HEK293 (cell line): ENCODE results near the gene SPATA1.

Experiments used
- CTCF ChIA-PET: fragments of 350-600 bp; formaldehyde crosslinking; extraction: SDS; loops from one replicate; lab custom pipeline; 2021; ENCODE audit warnings: antibody characterized with exemption; lab: Yijun Ruan, JAX
- POLR2A ChIA-PET: fragments of 300-600 bp; formaldehyde crosslinking; extraction: SDS; loops from one replicate; lab custom pipeline; 2020; ENCODE audit warnings: antibody characterized with exemption, inconsistent platforms; lab: Yijun Ruan, JAX
- H3K27ac ChIP-seq: fragments of 200-500 bp; sonication (Bioruptor generic); 2 replicates; pipeline ENCODE4 v1.5.1; 2014; ENCODE audit warnings: low read depth, low read length, control low read depth, inconsistent platforms; ENCODE audit errors: extremely low read depth
- H3K36me3 ChIP-seq, 2 experiments: fragments of 200-500 bp in 1 of 2; sonication (Bioruptor generic) in 1 of 2; 1 replicate in 1 of 2; 2 replicates in 1 of 2; pipeline ENCODE4 v1.5.1; 2014 to 2017; ENCODE audit warnings: inconsistent platforms in 2 of 2, low read length in 2 of 2; ENCODE audit not compliant: control insufficient read depth in 2 of 2, insufficient read depth in 1 of 2
- H3K4me1 ChIP-seq: fragments of 200-500 bp; sonication (Bioruptor generic); 2 replicates; pipeline ENCODE4 v1.5.1; 2014; ENCODE audit warnings: mild to moderate bottlenecking, low read length, inconsistent platforms; ENCODE audit not compliant: control insufficient read depth, insufficient read depth
- H3K4me3 ChIP-seq: 2 replicates; pipeline ENCODE4 v1.5.1; 2011; ENCODE audit warnings: low read depth, mild to moderate bottlenecking, control low read depth, low read length, moderate library complexity
- H3K9me3 ChIP-seq: fragments of 200-500 bp; sonication (Bioruptor generic); 2 replicates; pipeline ENCODE4 v1.5.1; 2014; ENCODE audit warnings: low read depth, low read length, inconsistent platforms; ENCODE audit not compliant: control insufficient read depth, insufficient read depth
- GFI1B ChIP-seq: fragments of 450-650 bp; formaldehyde crosslinking; IDR thresholded peaks from 2 replicates; pipeline ENCODE4 v1.5.1; 2016; ENCODE audit warnings: missing biosample characterization, missing genetic modification characterization
- GLIS1 ChIP-seq: fragments of 450-650 bp; formaldehyde crosslinking; IDR thresholded peaks from 2 replicates; pipeline ENCODE4 v1.5.1; 2016; ENCODE audit warnings: missing biosample characterization, missing genetic modification characterization
- GLIS2 ChIP-seq: fragments of 450-650 bp; formaldehyde crosslinking; IDR thresholded peaks from 2 replicates; pipeline ENCODE4 v1.5.1; 2016; ENCODE audit warnings: missing biosample characterization, missing genetic modification characterization
- KLF16 ChIP-seq: fragments of 450-650 bp; formaldehyde crosslinking; IDR thresholded peaks from 2 replicates; pipeline ENCODE4 v1.5.1; 2017; ENCODE audit warnings: missing biosample characterization, missing genetic modification characterization
- PBX3 ChIP-seq: sonication (generic); formaldehyde crosslinking; IDR thresholded peaks from 2 replicates; pipeline ENCODE4 v1.8.1; 2022; ENCODE audit warnings: mild to moderate bottlenecking, moderate library complexity, missing genetic modification reagents
- TRIM28 ChIP-seq: IDR thresholded peaks from 2 replicates; pipeline ENCODE4 v1.6.1; 2011; ENCODE audit warnings: low read length, control low read depth, borderline replicate concordance
- ZBTB44 ChIP-seq: fragments of 450-650 bp; IDR thresholded peaks from 2 replicates; pipeline ENCODE4 v1.5.1; 2018; ENCODE audit warnings: missing biosample characterization, mild to moderate bottlenecking, missing genetic modification characterization
- ZFHX2 ChIP-seq: fragments of 450-650 bp; formaldehyde crosslinking; conservative IDR thresholded peaks from 2 replicates; pipeline ENCODE4 v1.5.1; 2016; ENCODE audit warnings: missing biosample characterization, missing genetic modification characterization
- ZFP69B ChIP-seq: fragments of 450-650 bp; formaldehyde crosslinking; IDR thresholded peaks from 2 replicates; pipeline ENCODE4 v1.5.1; 2016; ENCODE audit warnings: missing biosample characterization, missing genetic modification characterization
- ZNF202 ChIP-seq: fragments of 450-650 bp; formaldehyde crosslinking; IDR thresholded peaks from 2 replicates; pipeline ENCODE4 v1.5.1; 2016; ENCODE audit warnings: missing biosample characterization, missing genetic modification characterization, borderline replicate concordance
- ZNF211 ChIP-seq: fragments of 450-650 bp; formaldehyde crosslinking; IDR thresholded peaks from 2 replicates; pipeline ENCODE4 v1.5.1; 2016; ENCODE audit warnings: low read depth, missing biosample characterization, missing genetic modification characterization
- ZNF335 ChIP-seq: fragments of 450-650 bp; formaldehyde crosslinking; conservative IDR thresholded peaks from 2 replicates; pipeline ENCODE4 v1.5.1; 2016; ENCODE audit warnings: missing biosample characterization, missing genetic modification characterization
- ZNF48 ChIP-seq: fragments of 450-650 bp; formaldehyde crosslinking; IDR thresholded peaks from 2 replicates; pipeline ENCODE4 v1.5.1; 2016; ENCODE audit warnings: missing biosample characterization, missing genetic modification characterization
- ZNF596 ChIP-seq: fragments of 450-650 bp; IDR thresholded peaks from 2 replicates; pipeline ENCODE4 v1.5.0; 2018; ENCODE audit warnings: missing biosample characterization, mild to moderate bottlenecking, missing genetic modification characterization, moderate library complexity
- ZNF610 ChIP-seq: fragments of 450-650 bp; formaldehyde crosslinking; IDR thresholded peaks from 2 replicates; pipeline ENCODE4 v1.5.1; 2016; ENCODE audit warnings: missing biosample characterization, missing genetic modification characterization, borderline replicate concordance
- ZNF664 ChIP-seq: fragments of 450-650 bp; formaldehyde crosslinking; IDR thresholded peaks from 2 replicates; pipeline ENCODE4 v1.5.1; 2016; ENCODE audit warnings: missing biosample characterization, missing genetic modification characterization
- TF ChIP-seq, protein P1 (sequence below): fragments of 450-650 bp; formaldehyde crosslinking; IDR thresholded peaks from 2 replicates; pipeline ENCODE4 v1.5.1; 2016; ENCODE audit warnings: missing biosample characterization, missing genetic modification characterization
- TF ChIP-seq, protein P2 (sequence below): fragments of 450-650 bp; formaldehyde crosslinking; IDR thresholded peaks from 2 replicates; pipeline ENCODE4 v1.5.1; 2016; ENCODE audit warnings: missing biosample characterization, missing genetic modification characterization
- TF ChIP-seq, protein P3 (sequence below): fragments of 450-650 bp; formaldehyde crosslinking; IDR thresholded peaks from 2 replicates; pipeline ENCODE4 v1.5.1; 2016; ENCODE audit warnings: missing biosample characterization, missing genetic modification characterization, low read depth

Gene SPATA1

GRCh38 chr1:84582802-84583587 lies 76.8 kb downstream of the SPATA1 start (continued):
- TF ChIP-seq, protein P1, sequence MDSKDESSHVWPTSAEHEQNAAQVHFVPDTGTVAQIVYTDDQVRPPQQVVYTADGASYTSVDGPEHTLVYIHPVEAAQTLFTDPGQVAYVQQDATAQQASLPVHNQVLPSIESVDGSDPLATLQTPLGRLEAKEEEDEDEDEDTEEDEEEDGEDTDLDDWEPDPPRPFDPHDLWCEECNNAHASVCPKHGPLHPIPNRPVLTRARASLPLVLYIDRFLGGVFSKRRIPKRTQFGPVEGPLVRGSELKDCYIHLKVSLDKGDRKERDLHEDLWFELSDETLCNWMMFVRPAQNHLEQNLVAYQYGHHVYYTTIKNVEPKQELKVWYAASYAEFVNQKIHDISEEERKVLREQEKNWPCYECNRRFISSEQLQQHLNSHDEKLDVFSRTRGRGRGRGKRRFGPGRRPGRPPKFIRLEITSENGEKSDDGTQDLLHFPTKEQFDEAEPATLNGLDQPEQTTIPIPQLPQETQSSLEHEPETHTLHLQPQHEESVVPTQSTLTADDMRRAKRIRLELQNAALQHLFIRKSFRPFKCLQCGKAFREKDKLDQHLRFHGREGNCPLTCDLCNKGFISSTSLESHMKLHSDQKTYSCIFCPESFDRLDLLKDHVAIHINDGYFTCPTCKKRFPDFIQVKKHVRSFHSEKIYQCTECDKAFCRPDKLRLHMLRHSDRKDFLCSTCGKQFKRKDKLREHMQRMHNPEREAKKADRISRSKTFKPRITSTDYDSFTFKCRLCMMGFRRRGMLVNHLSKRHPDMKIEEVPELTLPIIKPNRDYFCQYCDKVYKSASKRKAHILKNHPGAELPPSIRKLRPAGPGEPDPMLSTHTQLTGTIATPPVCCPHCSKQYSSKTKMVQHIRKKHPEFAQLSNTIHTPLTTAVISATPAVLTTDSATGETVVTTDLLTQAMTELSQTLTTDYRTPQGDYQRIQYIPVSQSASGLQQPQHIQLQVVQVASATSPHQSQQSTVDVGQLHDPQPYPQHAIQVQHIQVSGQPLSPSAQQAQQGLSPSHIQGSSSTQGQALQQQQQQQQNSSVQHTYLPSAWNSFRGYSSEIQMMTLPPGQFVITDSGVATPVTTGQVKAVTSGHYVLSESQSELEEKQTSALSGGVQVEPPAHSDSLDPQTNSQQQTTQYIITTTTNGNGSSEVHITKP: 0 out of 2 replicates have a peak, but pooled peaks have one; percentile 20
- TF ChIP-seq GLIS2 (tag by site-specific recombination) (peak; percentile 51), ZNF596 (0 out of 2 replicates have a peak, but pooled peaks have one; percentile 43), ZFP69B (peak; percentile 98), ZNF202 (tag by site-specific recombination) (no peak), KLF16 (no peak), ZFHX2 (tag by site-specific recombination) (no peak), ZBTB44 (peak; percentile 75; the same call in 1 of the 2 replicates), ZNF664 (tag by site-specific recombination) (no peak), PBX3 (CRISPR knock-in tag) (no peak), ZNF48 (tag by site-specific recombination) (no peak), TRIM28 (peak; percentile 34; the same call in 1 of the 2 replicates), ZNF211 (no peak)
- TF ChIP-seq, protein P2, sequence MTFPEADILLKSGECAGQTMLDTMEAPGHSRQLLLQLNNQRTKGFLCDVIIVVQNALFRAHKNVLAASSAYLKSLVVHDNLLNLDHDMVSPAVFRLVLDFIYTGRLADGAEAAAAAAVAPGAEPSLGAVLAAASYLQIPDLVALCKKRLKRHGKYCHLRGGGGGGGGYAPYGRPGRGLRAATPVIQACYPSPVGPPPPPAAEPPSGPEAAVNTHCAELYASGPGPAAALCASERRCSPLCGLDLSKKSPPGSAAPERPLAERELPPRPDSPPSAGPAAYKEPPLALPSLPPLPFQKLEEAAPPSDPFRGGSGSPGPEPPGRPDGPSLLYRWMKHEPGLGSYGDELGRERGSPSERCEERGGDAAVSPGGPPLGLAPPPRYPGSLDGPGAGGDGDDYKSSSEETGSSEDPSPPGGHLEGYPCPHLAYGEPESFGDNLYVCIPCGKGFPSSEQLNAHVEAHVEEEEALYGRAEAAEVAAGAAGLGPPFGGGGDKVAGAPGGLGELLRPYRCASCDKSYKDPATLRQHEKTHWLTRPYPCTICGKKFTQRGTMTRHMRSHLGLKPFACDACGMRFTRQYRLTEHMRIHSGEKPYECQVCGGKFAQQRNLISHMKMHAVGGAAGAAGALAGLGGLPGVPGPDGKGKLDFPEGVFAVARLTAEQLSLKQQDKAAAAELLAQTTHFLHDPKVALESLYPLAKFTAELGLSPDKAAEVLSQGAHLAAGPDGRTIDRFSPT: no peak
- TF ChIP-seq, protein P3, sequence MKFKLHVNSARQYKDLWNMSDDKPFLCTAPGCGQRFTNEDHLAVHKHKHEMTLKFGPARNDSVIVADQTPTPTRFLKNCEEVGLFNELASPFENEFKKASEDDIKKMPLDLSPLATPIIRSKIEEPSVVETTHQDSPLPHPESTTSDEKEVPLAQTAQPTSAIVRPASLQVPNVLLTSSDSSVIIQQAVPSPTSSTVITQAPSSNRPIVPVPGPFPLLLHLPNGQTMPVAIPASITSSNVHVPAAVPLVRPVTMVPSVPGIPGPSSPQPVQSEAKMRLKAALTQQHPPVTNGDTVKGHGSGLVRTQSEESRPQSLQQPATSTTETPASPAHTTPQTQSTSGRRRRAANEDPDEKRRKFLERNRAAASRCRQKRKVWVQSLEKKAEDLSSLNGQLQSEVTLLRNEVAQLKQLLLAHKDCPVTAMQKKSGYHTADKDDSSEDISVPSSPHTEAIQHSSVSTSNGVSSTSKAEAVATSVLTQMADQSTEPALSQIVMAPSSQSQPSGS (tag by site-specific recombination): no peak

- Histone ChIP-seq H3K9me3 (no peaks in the 10 kb centered on the region), H3K27ac (no peak overlapping the region), H3K36me3 (no peaks in the 10 kb centered on the region), H3K4me1 (no peaks in the 10 kb centered on the region), H3K4me3 (no peak overlapping the region)
- CTCF ChIA-PET: no interaction called here
- POLR2A ChIA-PET: interaction anchor here (1.9 kb wide), 1 partner anchor 10 kb away, joined by 11 read pairs; the partner anchor contains the start of gene CTBS
- 0 out of 2 replicates have a peak, but pooled peaks have one; percentile 4 for TF ChIP-seq ZNF335 (tag by site-specific recombination)
- no peak for TF ChIP-seq ZNF610
- TF ChIP-seq GFI1B (tag by site-specific recombination): no peak
- no peak for TF ChIP-seq GLIS1 (tag by site-specific recombination)
Measured at GRCh38 chr1:84583648-84584047, 77.5 kb downstream of the SPATA1 start.
